ENCODE measurements around the gene MORC4.

MORC4 gene

DNA sequence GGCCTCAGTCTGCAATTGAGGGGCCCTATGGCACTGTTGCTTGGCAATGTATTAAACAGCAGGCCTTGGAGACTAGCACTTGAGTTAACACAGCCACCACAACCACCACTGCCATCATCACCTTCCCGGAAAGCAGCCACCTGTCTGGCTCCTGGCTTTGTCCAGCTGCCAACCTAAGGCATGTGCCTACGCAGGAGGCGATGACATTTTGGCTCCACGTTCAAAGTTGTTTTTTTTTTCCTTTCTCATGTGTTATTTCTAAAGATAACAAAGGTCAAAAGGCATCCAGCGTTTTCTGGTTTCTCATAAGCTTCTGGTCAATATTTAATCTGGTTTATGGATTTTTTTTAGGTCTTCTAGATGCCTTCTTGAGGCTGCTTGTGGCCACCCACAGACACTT, 72.3 kb downstream of the MORC4 start:
- ChIA-PET POLR2A (ENCODE audit: low non-redundant PET) (no interaction called here), CTCF (no interaction called here)
- TF ChIP-seq, protein P1, sequence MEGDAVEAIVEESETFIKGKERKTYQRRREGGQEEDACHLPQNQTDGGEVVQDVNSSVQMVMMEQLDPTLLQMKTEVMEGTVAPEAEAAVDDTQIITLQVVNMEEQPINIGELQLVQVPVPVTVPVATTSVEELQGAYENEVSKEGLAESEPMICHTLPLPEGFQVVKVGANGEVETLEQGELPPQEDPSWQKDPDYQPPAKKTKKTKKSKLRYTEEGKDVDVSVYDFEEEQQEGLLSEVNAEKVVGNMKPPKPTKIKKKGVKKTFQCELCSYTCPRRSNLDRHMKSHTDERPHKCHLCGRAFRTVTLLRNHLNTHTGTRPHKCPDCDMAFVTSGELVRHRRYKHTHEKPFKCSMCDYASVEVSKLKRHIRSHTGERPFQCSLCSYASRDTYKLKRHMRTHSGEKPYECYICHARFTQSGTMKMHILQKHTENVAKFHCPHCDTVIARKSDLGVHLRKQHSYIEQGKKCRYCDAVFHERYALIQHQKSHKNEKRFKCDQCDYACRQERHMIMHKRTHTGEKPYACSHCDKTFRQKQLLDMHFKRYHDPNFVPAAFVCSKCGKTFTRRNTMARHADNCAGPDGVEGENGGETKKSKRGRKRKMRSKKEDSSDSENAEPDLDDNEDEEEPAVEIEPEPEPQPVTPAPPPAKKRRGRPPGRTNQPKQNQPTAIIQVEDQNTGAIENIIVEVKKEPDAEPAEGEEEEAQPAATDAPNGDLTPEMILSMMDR (conservative IDR thresholded peaks at IDR 0.05; ENCODE audit: low read depth): no peak
- DNase-seq (ENCODE audit: low spot score): no peak
- H3K27ac ChIP-seq: no peak overlapping the region

DNA sequence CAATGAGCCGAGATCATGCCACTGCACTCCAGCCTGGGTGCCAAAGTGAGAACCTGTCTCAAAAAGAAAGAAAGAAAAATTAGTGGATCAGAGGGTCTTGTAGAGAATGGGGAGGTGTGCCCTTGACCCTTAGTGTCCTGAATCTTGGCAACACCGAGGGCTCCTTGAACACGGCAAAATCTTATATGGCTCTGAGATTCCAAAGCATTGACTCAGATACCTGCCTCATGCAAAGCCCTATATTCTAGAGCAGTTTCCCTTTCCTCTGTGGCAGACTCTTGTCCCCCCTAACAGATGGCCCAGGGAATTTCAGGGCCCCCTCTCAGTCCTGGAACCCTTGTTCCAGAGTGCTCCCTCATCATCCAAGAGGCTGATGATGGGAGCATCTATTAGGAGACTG, 73.0 kb downstream of the MORC4 start:
- TF ChIP-seq, protein P1 (conservative IDR thresholded peaks at IDR 0.05; ENCODE audit: low read depth): no peak
- no peak overlapping the region for H3K27ac ChIP-seq
- CTCF ChIA-PET: no interaction called here
- DNase-seq (ENCODE audit: low spot score): no peak
- POLR2A ChIA-PET (ENCODE audit: low non-redundant PET): no interaction called here

DNA sequence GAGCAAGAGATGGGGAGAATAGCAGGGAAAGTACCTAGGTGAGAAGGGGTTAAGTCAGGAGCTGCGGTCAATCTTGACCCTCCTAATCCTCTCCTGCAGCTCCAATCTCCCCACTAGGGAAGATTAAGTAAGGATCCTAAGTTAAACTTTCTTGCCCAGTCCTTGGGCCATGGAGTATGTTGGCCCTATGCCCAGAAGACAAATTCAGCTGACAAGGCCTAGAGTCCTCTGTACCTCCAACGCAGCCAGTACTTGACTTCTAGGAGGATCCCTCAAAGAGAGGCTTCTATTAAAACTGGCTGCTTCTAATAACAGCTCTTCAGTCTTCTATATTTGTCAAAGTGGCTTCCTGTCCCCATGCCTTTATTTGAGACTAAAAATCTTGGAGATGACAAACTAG, 78.4 kb downstream of the MORC4 start:
- ChIA-PET POLR2A (ENCODE audit: low non-redundant PET) (no interaction called here), CTCF (interaction anchor here (0.7 kb wide), 1 partner anchor 38 kb away, joined by 4 read pairs; no protein-coding TSS in a partner anchor)
- H3K27ac ChIP-seq: no peak overlapping the region
- TF ChIP-seq, protein P1 (conservative IDR thresholded peaks at IDR 0.05; ENCODE audit: low read depth): no peak
- no peak for DNase-seq (ENCODE audit: low spot score)

DNA sequence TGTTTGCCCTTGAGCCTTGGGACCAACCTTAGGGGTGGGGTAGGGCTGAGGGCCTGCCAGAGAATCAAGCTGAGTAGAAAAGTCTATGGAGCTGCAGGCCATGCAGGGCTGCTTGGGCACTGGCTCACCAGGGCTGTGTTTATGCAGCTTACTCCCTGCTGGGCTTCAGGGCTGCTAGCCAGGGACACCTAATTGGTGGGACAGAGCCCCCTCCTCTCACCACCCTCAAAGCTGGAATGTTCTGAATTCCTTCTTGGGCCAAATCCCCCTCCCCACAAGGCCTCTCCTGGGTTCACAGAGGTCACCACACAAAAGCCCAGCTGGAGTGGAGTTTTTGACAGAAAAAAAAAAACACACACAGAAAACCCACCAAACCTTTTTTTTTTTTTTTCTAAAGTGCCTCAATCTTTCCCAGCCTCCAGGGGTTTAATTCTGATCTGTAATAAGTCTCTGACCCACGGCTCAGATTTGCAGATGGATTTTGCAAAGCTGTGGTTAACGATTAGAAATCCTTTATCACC, 80.0 kb downstream of the MORC4 start, which contains the start of gene CLDN2:
Gene CLDN2, plus strand, starts transcription at position 471 of the 521 bp plus-strand sequence. CDS start 7,827 bp downstream, outside the sequence.
- TF ChIP-seq, protein P1 (conservative IDR thresholded peaks at IDR 0.05; ENCODE audit: low read depth): no peak
- POLR2A ChIA-PET (ENCODE audit: low non-redundant PET): no interaction called here
- DNase-seq (ENCODE audit: low spot score): no peak
- CTCF ChIA-PET: interaction anchor here (0.7 kb wide), 1 partner anchor 1381 kb away, joined by 3 read pairs; no protein-coding TSS in a partner anchor
- H3K27ac ChIP-seq: no peak within 1 kb of the TSS

DNA sequence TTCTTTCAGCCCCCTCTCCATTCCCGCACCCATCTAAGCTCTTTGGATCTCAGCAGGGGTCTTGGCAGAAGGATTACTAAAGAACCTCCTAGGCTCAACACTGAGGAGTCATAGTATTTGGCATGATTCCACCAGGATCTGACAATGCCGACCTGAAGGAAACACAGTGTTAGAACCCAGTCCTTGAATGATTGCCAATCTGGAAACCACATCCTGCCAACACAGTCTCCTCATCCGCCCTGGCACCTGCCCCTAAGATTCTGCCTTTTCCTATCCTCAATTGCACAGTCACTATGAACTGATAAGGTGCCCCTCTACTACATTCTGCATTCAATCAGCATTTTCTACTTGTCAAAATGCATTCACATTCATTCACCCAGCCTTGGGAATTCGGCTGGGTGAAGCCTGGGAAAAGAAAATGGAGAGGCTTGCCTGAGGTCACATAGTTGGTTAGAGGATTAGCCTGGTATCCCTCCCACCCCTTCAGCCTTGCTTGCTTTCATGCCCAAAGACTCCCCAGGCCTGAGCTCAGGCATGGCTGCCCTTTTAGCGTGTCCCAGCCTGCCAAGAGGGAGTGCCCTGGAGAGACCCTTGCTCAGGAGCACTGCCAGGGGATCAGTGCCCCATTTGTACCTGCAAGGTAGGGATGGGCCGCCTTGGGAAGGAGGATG, 82.0 kb downstream of the MORC4 start:
- ChIA-PET POLR2A (ENCODE audit: low non-redundant PET) (no interaction called here), CTCF (no interaction called here)
- TF ChIP-seq, protein P1 (conservative IDR thresholded peaks at IDR 0.05; ENCODE audit: low read depth): no peak
- H3K27ac ChIP-seq: no peak overlapping the region
- peak; percentile 53 for DNase-seq (ENCODE audit: low spot score)

DNA sequence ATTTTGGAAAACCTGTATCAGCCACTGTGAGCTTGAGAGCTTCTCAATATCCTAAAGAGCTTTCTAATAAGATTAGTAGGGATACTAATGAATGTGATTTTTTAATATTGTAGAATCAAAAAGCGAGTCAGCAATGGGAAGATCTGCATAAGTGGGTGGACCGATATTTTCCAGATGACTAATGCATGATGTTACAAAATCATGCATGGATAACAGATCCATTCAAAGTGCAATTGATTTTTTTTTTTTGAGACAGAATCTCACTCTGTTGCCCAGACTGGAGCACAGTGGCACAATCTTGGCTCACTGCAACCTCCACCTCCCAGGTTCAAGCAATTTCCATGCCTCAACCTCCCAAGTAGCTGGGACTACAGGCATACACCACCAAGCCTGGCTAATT, 87.1 kb downstream of the MORC4 start:
- DNase-seq (ENCODE audit: low spot score): no peak
- ChIA-PET CTCF (no interaction called here), POLR2A (ENCODE audit: low non-redundant PET) (no interaction called here)
- TF ChIP-seq, protein P1 (conservative IDR thresholded peaks at IDR 0.05; ENCODE audit: low read depth): no peak
- H3K27ac ChIP-seq: no peak overlapping the region

Measured in RWPE1 (cell line).